K562 (cell line): ENCODE results near the gene KLB. TPM values are rescaled to one million over a fixed set of nuclear protein-coding genes. Genes with fewer than 3 reads are reported as not detected.

Source experiments
- C11orf30 ChIP-seq: fragments of 450-650 bp; IDR thresholded peaks from 2 replicates; pipeline ENCODE4 v1.6.1; 2016; ENCODE audit warnings: low read depth, mild to moderate bottlenecking
- CTBP1 ChIP-seq: fragments of 450-650 bp; IDR thresholded peaks from 2 replicates; pipeline ENCODE4 v1.6.1; 2016; ENCODE audit warnings: borderline replicate concordance
- CXXC5 ChIP-seq: fragments of 250-450 bp; sonication (Bioruptor Pico); IDR thresholded peaks from 2 replicates; pipeline ENCODE4 v1.8.0; 2022; ENCODE audit warnings: inconsistent platforms, mild to moderate bottlenecking, moderate library complexity
- EP400 ChIP-seq: fragments of 450-650 bp; IDR thresholded peaks from 2 replicates; pipeline ENCODE4 v1.6.1; 2017; ENCODE audit warnings: antibody characterized with exemption, mild to moderate bottlenecking, moderate library complexity
- HDAC6 ChIP-seq: IDR thresholded peaks from 2 replicates; pipeline ENCODE4 v1.6.1; 2012; ENCODE audit warnings: low read depth, mild to moderate bottlenecking, control low read depth, inconsistent platforms, low read length, moderate library complexity
- HNRNPLL ChIP-seq: fragments of 200-400 bp; formaldehyde crosslinking; IDR thresholded peaks from 2 replicates; pipeline ENCODE4 v1.6.1; 2017; ENCODE audit warnings: low read length, low read depth, mild to moderate bottlenecking; ENCODE audit not compliant: poor library complexity, severe bottlenecking
- HOMEZ ChIP-seq: fragments of 250-450 bp; sonication (Bioruptor Pico); IDR thresholded peaks from 2 replicates; pipeline ENCODE4 v1.4.0; 2020; ENCODE audit warnings: mild to moderate bottlenecking, moderate library complexity
- JUND ChIP-seq, 2 experiments: IDR thresholded peaks; 2 replicates in 1 of 2; 3 replicates in 1 of 2; pipeline ENCODE4 v1.6.1; 2011; ENCODE audit warnings: borderline replicate concordance in 2 of 2, low read depth in 2 of 2, low read length in 2 of 2, improper control_type of control experiment in 1 of 2, missing biosample characterization in 1 of 2, missing genetic modification characterization in 1 of 2, missing genetic modification reagents in 1 of 2
- MTF1 ChIP-seq: fragments of 250-450 bp; sonication (Bioruptor Pico); IDR thresholded peaks from 2 replicates; pipeline ENCODE4 v1.9.0; 2021; ENCODE audit warnings: moderate library complexity, mild to moderate bottlenecking, inconsistent platforms, borderline replicate concordance
- PHF21A ChIP-seq: fragments of 450-650 bp; IDR thresholded peaks from 2 replicates; pipeline ENCODE4 v1.6.1; 2017; ENCODE audit warnings: low read depth, borderline replicate concordance
- POLR3A ChIP-seq: IDR thresholded peaks from 2 replicates; pipeline ENCODE4 v1.6.1; 2011; ENCODE audit warnings: borderline replicate concordance, mild to moderate bottlenecking, moderate library complexity; ENCODE audit not compliant: insufficient read length, insufficient read depth; ENCODE audit errors: extremely low read depth
- RAD21 ChIP-seq, 2 experiments: fragments of 250-450 bp in 1 of 2; fragments of 450-650 bp in 1 of 2; sonication (Bioruptor Pico) in 1 of 2; formaldehyde crosslinking in 1 of 2; IDR thresholded peaks in 1 of 2; conservative IDR thresholded peaks in 1 of 2; 2 replicates each; pipeline versions ENCODE4 v1.4.0 to v1.8.0; 2020 to 2022; ENCODE audit warnings: mild to moderate bottlenecking in 2 of 2, moderate library complexity in 1 of 2
- RBFOX2 ChIP-seq: fragments of 200-400 bp; formaldehyde crosslinking; IDR thresholded peaks from 2 replicates; pipeline ENCODE4 v1.6.1; 2017; ENCODE audit warnings: low read depth, mild to moderate bottlenecking, low read length, moderate library complexity
- RBM25 ChIP-seq: fragments of 200-400 bp; formaldehyde crosslinking; IDR thresholded peaks from 2 replicates; pipeline ENCODE4 v1.6.1; 2018; ENCODE audit warnings: low read length, low read depth, moderate library complexity; ENCODE audit not compliant: severe bottlenecking
- SAFB ChIP-seq: fragments of 200-400 bp; formaldehyde crosslinking; IDR thresholded peaks from 2 replicates; pipeline ENCODE4 v1.6.1; 2017; ENCODE audit warnings: low read depth, low read length, borderline replicate concordance
- TAF9B ChIP-seq: fragments of 450-650 bp; IDR thresholded peaks from 2 replicates; pipeline ENCODE4 v1.6.1; 2018; ENCODE audit warnings: mild to moderate bottlenecking; ENCODE audit not compliant: partially characterized antibody
- TARDBP ChIP-seq: fragments of 450-650 bp; IDR thresholded peaks from 2 replicates; pipeline ENCODE4 v1.6.1; 2016
- TCF7 ChIP-seq: sonication (generic); IDR thresholded peaks from 2 replicates; pipeline ENCODE4 v1.6.1; 2016; ENCODE audit warnings: antibody characterized with exemption, borderline replicate concordance
- TCF7L2 ChIP-seq: fragments of 150-350 bp; IDR thresholded peaks from 2 replicates; pipeline ENCODE4 v1.6.1; 2016; ENCODE audit warnings: low read depth, mild to moderate bottlenecking, low read length, moderate library complexity
- ZFP36 ChIP-seq: fragments of 150-350 bp; IDR thresholded peaks from 2 replicates; pipeline ENCODE4 v1.6.1; 2018; ENCODE audit warnings: low read length, low read depth; ENCODE audit not compliant: partially characterized antibody
- ZFX ChIP-seq: sonication (generic); formaldehyde crosslinking; IDR thresholded peaks from 2 replicates; pipeline ENCODE4 v1.8.0; 2022; ENCODE audit warnings: mild to moderate bottlenecking, missing genetic modification reagents, moderate library complexity
- ZNF347 ChIP-seq: fragments of 450-650 bp; formaldehyde crosslinking; IDR thresholded peaks from 2 replicates; pipeline ENCODE4 v1.4.0; 2020; ENCODE audit warnings: low read depth, mild to moderate bottlenecking, moderate library complexity
- ZNF507 ChIP-seq: conservative IDR thresholded peaks from 2 replicates; pipeline ENCODE4 v1.6.1; 2017; ENCODE audit warnings: missing genetic modification characterization, missing compliant biosample characterization
- polyA plus RNA-seq, 8 experiments: library from polyadenylated mRNA; depleted of rRNA in 4 of 8; stranded (reverse) in 5 of 8; unstranded in 3 of 8; fragments of >200 nt; fragmentation: Nextera tagmentation in 2 of 8; fragmentation: Illumina TruSeq in 1 of 8; extraction: Ambion mirVana in 2 of 8; extraction: Trizol in 1 of 8; gene quantifications; 2 replicates each; pipeline versions ENCODE4 v1.2.1 to v1.2.3, GENCODE V29; 2011 to 2014; ENCODE audit warnings: inconsistent platforms in 1 of 8, missing spikeins in 1 of 8
- total RNA-seq, 7 experiments: library from RNA; depleted of rRNA in 6 of 7; stranded (reverse); fragments of >200 nt in 6 of 7; fragmentation: Illumina TruSeq in 2 of 7; extraction: Trizol in 2 of 7; gene quantifications; 2 replicates each; pipeline versions ENCODE4 v1.2.1 to v1.2.3, GENCODE V29; 2011 to 2021; ENCODE audit warnings: low replicate concordance in 1 of 7
- TF ChIP-seq, protein P1 (sequence below): fragments of 150-350 bp; conservative IDR thresholded peaks from 2 replicates; pipeline ENCODE4 v1.6.1; 2014; ENCODE audit warnings: low read length

The KLB gene
- total and polyA plus RNA-seq, 9 of the 15 experiments (the other 6 are each of a cell fraction or from before 2014, with no cell fraction given): 0.04 to 0.13 TPM; not detected in 7

- TF ChIP-seq MTF1 (CRISPR knock-in tag): 0 out of 2 replicates have a peak, but pooled peaks have one; percentile 37
- no peak for TF ChIP-seq PHF21A
- TF ChIP-seq ZNF347: no peak
- no peak for TF ChIP-seq HOMEZ (CRISPR knock-in tag)
- peak; percentile 99 for TF ChIP-seq CXXC5 (CRISPR knock-in tag)
- peak; percentile 43 for TF ChIP-seq HNRNPLL
- TF ChIP-seq, protein P1, sequence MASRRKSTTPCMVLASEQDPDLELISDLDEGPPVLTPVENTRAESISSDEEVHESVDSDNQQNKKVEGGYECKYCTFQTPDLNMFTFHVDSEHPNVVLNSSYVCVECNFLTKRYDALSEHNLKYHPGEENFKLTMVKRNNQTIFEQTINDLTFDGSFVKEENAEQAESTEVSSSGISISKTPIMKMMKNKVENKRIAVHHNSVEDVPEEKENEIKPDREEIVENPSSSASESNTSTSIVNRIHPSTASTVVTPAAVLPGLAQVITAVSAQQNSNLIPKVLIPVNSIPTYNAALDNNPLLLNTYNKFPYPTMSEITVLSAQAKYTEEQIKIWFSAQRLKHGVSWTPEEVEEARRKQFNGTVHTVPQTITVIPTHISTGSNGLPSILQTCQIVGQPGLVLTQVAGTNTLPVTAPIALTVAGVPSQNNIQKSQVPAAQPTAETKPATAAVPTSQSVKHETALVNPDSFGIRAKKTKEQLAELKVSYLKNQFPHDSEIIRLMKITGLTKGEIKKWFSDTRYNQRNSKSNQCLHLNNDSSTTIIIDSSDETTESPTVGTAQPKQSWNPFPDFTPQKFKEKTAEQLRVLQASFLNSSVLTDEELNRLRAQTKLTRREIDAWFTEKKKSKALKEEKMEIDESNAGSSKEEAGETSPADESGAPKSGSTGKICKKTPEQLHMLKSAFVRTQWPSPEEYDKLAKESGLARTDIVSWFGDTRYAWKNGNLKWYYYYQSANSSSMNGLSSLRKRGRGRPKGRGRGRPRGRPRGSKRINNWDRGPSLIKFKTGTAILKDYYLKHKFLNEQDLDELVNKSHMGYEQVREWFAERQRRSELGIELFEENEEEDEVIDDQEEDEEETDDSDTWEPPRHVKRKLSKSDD: no peak
- TF ChIP-seq C11orf30: peak; percentile 87
- no peak for TF ChIP-seq POLR3A
- no peak for TF ChIP-seq TARDBP
- peak; percentile 88 for TF ChIP-seq CTBP1
- TF ChIP-seq TCF7L2: no peak
- no peak for TF ChIP-seq RAD21 (CRISPR knock-in tag; conservative IDR thresholded peaks at IDR 0.05 in 1 of 2, IDR thresholded peaks at IDR 0.05 in 1 of 2)
- TF ChIP-seq SAFB: no peak
- TF ChIP-seq TCF7: 0 out of 2 replicates have a peak, but pooled peaks have one; percentile 33
- peak; percentile 84 for TF ChIP-seq JUND (IDR thresholded peaks at IDR 0.05; ENCODE audit: borderline replicate concordance, low read depth, low read length)
- TF ChIP-seq JUND (tag; IDR thresholded peaks at IDR 0.05; ENCODE audit: borderline replicate concordance, low read depth, low read length): peak; percentile 78; the same call in 2 of the 3 replicates
- TF ChIP-seq RBFOX2: peak; percentile 97
- peak; percentile 94 for TF ChIP-seq EP400
- no peak for TF ChIP-seq RBM25
- TF ChIP-seq ZNF507 (tag): no peak
- TF ChIP-seq ZFP36: no peak
- TF ChIP-seq ZFX (CRISPR knock-in tag): peak; percentile 88
- TF ChIP-seq HDAC6: no peak
- TF ChIP-seq TAF9B: no peak
These were observed 40.6 kb upstream of the KLB start, which contains the start of gene RFC1 (continued) for GRCh38 chr4:39365830-39366771.
